ENCODE measurements around the gene SERINC4.
"Not testable (repeated sequence)": the region's sequence is repeated elsewhere in the genome, so short reads cannot be mapped to it uniquely, and the experiment has no call there.

Gene SERINC4

GRCh38 chr15:43799945-43800285, at the start of gene SERINC4:
SERINC4 (minus strand) TSS chr15:43800220; CDS start chr15:43799986, 234 bp downstream.
- no peak for FAIRE-seq

DNA sequence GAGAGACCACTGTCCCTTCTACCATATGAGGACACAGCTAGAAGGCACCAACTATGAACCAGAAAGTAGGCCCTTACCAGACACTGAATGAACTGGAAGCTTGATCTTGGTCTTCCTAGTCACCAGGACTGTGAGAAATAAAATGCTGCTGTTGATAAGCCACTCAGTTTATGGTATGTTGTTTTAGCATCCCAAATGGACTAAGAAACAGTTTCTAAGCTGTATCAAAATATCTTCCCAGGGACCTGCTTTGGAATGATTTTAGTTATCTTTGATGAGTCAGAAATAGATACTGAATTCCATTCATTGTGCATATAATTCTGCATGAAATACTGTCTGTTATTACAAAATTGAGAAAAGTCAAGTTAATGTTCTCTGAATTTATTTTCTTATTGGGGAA, 45.4 kb upstream of the SERINC4 start:
- FAIRE-seq = no peak

- FAIRE-seq = not testable (repeated sequence)
Observed at GRCh38 chr15:43832485-43832884, 32.5 kb upstream of the SERINC4 start.

DNA sequence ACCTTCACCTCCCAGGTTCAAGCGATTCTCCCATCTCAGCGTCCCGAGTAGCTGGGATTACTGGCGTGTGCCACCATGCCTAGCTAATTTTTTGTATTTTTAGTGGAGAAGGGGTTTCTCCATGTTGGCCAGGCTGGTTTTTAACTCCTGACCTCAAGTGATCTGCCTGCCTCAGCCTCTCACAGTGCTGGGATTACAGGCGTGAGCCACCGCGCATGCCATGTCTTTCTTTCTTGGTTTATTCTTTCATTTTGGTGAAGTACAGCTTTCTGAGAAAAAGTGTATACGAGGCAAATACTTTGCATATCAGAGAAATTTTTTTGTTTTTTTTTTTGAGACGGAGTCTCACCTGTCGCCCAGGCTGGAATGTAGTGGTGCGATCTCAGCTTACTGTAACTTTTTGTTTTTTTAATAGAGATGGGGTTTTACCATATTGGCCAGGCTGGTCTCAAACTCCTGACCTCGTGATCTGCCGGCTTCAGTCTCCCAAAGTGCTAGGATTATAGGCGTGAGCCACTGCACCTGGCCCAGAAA, 31.6 kb upstream of the SERINC4 start:
- not testable (repeated sequence) for FAIRE-seq

DNA sequence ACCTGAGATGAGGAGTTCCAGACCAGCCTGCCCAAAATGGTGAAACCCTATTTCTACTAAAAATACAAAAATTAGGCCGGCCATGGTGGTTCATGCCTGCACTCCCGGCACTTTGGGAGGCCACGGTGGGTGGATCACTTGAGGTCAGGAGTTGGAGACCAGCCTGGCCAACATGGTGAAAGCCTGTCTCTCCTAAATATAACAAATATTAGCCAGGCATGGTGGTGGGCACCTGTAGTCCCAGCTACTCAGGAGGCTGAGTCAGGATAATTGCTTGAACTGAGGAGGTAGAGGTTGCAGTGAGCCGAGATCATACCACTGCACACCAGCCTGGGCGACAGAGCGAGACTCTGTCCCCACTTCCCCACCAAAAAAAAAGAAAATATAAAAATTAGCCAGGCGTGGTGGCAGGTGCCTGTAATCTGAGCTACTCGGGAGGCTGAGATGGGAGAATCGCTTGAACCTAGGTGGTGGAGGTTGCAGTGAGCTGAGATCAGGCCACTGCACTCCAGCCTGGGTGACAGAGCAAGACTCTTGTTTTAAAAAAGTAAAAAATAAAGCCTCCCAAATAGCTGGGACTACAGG, 30.8 kb upstream of the SERINC4 start:
- FAIRE-seq = not testable (repeated sequence)

- FAIRE-seq = not testable (repeated sequence)
Observed at GRCh38 chr15:43829951-43830540, 30.0 kb upstream of the SERINC4 start.

- no peak for FAIRE-seq
Observed at GRCh38 chr15:43828061-43828657, 28.1 kb upstream of the SERINC4 start.

DNA sequence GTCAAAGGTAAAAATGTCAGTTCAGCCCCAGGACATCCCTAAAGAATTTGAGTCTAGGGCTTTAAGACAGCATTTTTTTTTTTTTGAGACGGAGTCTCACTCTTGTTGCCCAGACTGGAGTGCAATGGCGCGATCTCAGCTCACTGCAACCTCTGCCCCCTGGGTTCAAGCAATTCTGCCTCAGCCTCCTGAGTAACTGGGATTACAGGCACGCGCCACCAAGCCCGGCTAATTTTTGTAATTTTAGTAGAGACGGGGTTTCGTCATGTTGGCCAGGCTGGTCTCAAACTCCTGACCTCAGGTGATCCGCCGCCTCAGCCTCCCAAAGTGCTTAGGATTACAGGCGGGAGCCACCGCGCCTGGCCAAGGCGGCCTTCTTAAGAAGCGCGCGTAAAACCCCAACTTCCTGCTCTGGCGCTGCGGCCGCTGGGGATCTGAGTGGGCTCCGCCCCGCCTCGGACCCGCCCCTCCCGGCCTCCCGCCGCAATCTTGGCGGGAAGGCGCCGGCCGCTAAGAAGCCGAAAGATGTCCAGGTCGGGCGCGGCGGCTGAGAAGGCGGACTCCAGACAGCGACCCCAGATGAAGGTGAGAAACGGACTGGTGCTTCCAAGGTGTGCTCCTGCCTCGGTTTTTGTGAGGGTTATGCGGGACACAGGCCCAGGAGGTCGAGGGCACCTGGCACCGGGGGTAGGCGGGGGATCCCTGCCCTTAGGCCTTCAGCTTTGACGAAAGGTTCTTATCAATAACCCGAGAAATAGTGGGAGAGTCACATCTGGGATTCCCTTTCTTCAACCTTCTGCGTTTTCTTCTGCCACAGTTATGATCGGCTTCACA, 26.7 kb upstream of the SERINC4 start, which contains the start of gene WDR76:
TSS of gene WDR76 (plus strand) at position 495 of the 834 bp plus-strand sequence. CDS start at position 526, 31 bp downstream.
- no peak for FAIRE-seq

GRCh38 chr15:43826029-43826507, 26.0 kb upstream of the SERINC4 start:
- FAIRE-seq = no peak

GRCh38 chr15:43825305-43825704, 25.3 kb upstream of the SERINC4 start:
- FAIRE-seq = not testable (repeated sequence)

DNA sequence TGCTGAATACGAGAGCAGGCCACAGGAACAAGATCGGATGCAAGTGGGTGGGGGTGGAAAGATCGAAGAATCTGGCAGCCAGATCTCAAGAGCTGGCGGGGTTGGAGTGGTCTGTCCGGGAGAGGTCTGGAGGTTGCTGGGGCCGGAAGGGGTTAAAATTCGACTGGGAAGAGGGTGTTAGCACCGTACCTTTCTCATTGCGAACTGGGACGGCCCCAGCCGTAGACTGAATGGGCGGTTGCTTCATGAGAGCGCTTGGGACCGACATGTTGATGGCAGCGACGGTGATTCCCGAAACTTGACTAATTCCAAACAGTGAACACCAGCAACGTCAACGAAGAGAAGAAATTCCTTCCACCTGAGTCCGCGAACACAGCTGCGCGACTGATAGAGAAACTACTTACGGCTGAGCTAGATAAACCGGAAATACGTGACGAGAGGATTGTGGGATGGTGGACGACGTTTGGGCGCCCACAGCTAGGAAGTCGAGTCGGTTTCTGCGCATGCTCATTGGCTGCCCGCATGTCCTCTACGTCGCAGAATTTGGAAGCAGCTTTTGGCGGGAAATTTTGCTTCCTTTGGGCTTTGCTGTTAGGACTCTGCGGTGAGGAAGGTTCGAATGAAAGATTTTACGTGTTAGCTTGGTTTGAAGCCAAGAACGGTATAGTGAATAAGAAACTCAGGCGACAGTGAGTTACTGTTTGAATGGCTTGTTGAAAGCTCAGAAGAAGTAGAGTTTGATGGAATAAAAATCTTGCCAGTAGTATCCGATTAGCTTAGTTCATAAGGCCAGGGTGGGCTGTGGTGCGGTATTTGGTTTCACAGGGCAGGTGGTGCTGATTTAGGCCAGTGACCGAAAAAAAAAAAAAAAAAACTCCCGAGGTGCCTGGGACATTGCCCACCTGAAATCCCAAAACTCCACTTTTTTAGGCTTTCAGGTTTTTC, 24.6 kb upstream of the SERINC4 start, which contains the start of gene MFAP1:
TSS of gene MFAP1 (minus strand) at position 389 of the 945 bp plus-strand sequence. CDS start at position 268, 121 bp downstream.
- peak; percentile 98 for FAIRE-seq

- no peak for FAIRE-seq
Observed at GRCh38 chr15:43821505-43821904, 21.5 kb upstream of the SERINC4 start.

- not testable (repeated sequence) for FAIRE-seq
Observed at GRCh38 chr15:43815064-43815463, 15.0 kb upstream of the SERINC4 start.

GRCh38 chr15:43808960-43809678, 9.1 kb upstream of the SERINC4 start:
- no peak for FAIRE-seq

DNA sequence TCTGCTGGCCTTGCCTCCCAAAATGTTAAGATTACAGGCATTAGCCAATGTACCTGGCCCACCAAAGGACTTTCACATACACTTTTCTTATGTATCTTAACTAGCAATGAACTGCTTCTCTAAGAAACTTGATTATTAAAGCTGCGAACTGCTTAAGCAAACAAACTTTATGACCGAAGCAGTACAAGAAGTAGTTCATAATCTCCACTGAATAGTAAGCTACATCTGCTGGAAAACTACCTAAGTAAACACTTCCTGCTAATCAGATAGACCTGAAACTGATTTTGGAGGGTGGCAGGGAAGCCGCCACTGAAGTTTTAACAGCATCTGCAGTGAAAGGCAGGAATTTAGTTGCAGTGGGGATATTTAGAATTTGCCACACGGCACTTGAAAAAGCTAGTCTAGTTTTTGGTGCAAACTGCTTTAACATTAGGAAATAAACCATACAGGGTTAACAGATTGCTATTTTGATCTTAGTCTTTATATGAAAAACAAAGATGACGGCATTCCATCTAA, 8.5 kb upstream of the SERINC4 start:
- no peak for FAIRE-seq

DNA sequence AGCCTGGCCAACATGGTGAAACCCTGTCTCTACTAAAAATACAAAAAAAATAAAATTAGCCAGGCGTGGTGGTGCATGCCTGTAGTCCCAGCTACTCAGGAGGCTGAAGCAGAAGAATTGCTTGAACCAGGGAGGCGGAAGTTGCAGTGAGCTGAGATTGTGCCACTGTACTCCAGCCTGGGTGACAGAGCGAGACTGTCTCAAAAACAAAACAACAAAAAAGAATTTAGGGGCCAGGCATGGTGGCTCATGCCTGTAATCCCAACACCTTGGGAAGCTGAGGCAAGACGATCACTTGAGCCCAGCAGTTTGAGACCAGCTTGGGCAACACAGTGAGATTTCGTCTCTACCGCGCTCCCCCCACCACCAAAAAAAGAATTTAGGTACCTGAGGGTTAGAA, 2.7 kb upstream of the SERINC4 start:
- FAIRE-seq = not testable (repeated sequence)

- FAIRE-seq = peak; percentile 90
Observed at GRCh38 chr15:43800286-43801141, 494 bp upstream of the SERINC4 start, which contains the start of gene HYPK. HYPK (plus strand) TSS chr15:43800599; CDS start chr15:43800623, 24 bp downstream.

DNA sequence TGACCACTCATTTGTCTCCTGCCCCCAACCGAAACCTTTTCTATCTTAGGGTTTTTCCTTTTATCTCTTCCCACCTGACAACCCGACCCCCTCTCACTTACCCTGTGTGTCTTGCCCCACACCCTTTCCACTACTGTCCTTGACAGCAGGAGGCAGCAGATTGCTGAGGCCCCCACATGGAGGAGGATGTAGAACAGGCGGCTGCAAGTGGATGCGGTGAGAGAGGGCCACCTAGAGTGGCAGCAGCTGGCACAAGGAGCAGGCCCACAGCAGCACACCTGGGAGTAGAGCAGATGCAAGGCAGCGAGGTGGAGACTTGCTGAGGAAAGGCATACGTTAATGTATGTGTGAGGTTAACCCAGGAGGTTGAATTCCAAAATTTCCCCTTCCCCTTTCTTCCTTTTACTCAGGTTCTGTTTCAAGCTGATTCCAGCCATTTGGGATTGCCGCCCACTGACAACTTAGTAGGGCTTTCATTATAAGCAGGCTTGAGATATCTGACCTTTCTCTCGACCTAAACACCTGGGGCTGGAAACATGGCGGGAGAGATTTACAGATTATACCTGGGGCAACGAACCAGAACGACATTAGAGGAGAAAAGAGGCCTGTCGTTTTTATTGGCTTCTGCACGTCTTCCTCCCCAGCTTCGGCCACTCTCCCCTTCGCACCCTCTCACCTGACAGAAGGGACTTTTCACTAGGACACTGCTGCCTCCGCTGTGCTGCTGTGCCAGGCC, 643 bp downstream of the SERINC4 start:
- no peak for FAIRE-seq

DNA sequence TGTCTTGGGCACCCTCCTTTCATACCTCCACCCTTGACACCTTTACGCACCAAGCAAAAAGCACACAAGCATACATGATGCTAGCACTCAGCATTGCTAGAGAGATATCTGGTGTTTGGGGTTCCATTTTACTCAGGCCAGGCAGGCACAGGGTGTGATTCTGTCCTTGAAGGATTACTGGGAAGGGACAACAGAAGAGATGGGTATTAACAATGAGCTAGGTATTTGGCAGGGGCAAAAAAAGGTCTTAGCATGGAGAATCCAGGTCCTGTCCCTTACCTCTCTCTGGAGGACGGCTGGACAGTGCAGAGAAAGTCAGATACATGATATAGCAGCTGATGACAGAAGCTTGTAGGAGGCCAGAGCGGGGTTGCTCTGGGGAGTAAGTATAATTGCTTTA, 3.5 kb downstream of the SERINC4 start:
- no peak for FAIRE-seq
